Activated CD4-positive, alpha-beta T cell treated with anti-CD3 and anti-CD28 coated beads, Interleukin-2, amount 50 U/mL, for 4 hours (primary cell): ENCODE measurements around the gene ARHGEF10L.
"Not testable (repeated sequence)": the region's sequence is repeated elsewhere in the genome, so short reads cannot be mapped to it uniquely, and the experiment has no call there.

Experiments
- DNase-seq, 2 experiments: peaks; one replicate each; pipeline ENCODE4 v3.0.0-alpha.2; 2020

Gene ARHGEF10L

GRCh38 chr1:17724150-17724549 lies 184.7 kb downstream of the ARHGEF10L start:
- no peak for DNase-seq

- no peak for DNase-seq
These were observed 185.7 kb downstream of the ARHGEF10L start for GRCh38 chr1:17725084-17725719.

GRCh38 chr1:17725811-17726582 lies 186.5 kb downstream of the ARHGEF10L start:
- no peak for DNase-seq

GRCh38 chr1:17728123-17728712 lies 188.7 kb downstream of the ARHGEF10L start:
- no peak for DNase-seq

GRCh38 chr1:17729248-17729647 lies 189.8 kb downstream of the ARHGEF10L start:
- DNase-seq = no peak

- DNase-seq = no peak
These were observed 190.4 kb downstream of the ARHGEF10L start for GRCh38 chr1:17729909-17730308.

- DNase-seq = no peak
These were observed 192.0 kb downstream of the ARHGEF10L start for GRCh38 chr1:17731460-17731859.

- no peak for DNase-seq
These were observed 193.0 kb downstream of the ARHGEF10L start for GRCh38 chr1:17732475-17732874.

- no peak for DNase-seq
These were observed 194.2 kb downstream of the ARHGEF10L start for GRCh38 chr1:17733661-17734060.

- no peak for DNase-seq
These were observed 195.1 kb downstream of the ARHGEF10L start for GRCh38 chr1:17734609-17735008.

GRCh38 chr1:17735348-17735747 lies 195.8 kb downstream of the ARHGEF10L start:
- DNase-seq = no peak

- no peak for DNase-seq
These were observed 196.3 kb downstream of the ARHGEF10L start for GRCh38 chr1:17735793-17736192.

GRCh38 chr1:17736625-17737024 lies 197.1 kb downstream of the ARHGEF10L start:
- DNase-seq = no peak

- no peak for DNase-seq
These were observed 199.6 kb downstream of the ARHGEF10L start for GRCh38 chr1:17739050-17739449.

- DNase-seq = no peak
These were observed 201.6 kb downstream of the ARHGEF10L start for GRCh38 chr1:17741052-17741451.

- no peak for DNase-seq
These were observed 203.1 kb downstream of the ARHGEF10L start for GRCh38 chr1:17742583-17742982.

- DNase-seq = no peak
These were observed 203.6 kb downstream of the ARHGEF10L start for GRCh38 chr1:17743008-17743647.

- DNase-seq = no peak
These were observed 204.4 kb downstream of the ARHGEF10L start for GRCh38 chr1:17743925-17744324.

- DNase-seq = no peak
These were observed 205.4 kb downstream of the ARHGEF10L start for GRCh38 chr1:17744666-17745478.

GRCh38 chr1:17745479-17745955 lies 206.0 kb downstream of the ARHGEF10L start:
- DNase-seq = no peak

GRCh38 chr1:17746281-17746680 lies 206.8 kb downstream of the ARHGEF10L start:
- not testable (repeated sequence) for DNase-seq

- DNase-seq = no peak
These were observed 207.4 kb downstream of the ARHGEF10L start for GRCh38 chr1:17746920-17747319.
